CD4-positive, alpha-beta T cell treated with Interleukin-1 beta for 1 hour (primary cell): ENCODE data around the gene NDUFS6.

Experiments used
- DNase-seq, 2 donors: peaks; one replicate each; pipeline ENCODE4 v3.0.0-alpha.2; 2020 to 2022

Gene NDUFS6

DNA sequence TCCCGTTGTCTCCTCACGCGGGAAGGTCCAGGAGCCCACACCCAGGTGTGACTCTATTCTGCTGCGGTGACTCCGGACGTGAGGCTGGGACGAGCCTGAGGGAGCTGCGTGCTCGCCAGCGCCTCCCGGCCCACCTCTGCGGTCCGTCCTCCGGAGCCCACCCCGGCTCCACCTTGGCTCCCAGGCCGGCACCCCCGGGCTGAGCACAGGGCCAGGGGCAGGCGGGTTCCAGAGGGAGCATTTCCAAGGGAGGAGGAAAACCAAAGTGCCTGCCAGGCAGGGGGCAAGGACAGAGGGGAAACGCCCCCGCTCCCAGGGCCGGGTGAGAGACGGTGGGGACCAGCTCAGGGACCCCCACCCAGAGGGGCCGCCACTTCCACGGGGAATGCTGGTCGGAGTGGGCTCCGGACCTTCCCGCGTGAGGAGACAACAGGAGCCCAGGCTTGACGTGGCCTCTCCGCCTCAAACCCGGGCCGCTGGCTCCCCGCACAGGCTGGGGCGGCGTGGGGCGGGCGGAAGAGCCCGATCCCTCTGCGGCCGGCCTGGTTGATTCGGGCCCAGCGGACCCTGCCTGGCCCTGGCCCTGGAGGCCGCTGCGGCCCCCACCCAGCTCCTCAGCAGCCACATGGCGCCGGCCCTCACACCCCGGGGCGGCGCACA lies 55.5 kb downstream of the NDUFS6 start:
- no peak for DNase-seq

DNA sequence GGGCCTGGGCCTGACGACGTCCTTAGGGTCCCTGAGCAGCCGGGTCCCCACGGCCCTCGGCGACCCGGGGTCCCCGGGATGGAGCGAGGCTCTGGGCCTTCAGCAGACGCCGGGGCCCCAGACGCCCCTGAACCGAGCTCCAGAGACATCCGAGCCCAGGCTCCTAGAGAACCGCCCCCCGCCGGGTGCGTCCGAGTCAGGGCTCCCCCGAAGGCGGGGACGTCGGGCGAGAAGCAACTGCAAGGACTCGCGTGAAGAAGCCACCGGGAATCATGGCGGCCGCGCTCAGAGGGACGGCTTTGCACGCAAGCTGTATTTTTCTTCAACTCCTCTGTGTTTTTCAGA lies 56.0 kb downstream of the NDUFS6 start:
- no peak for DNase-seq

DNA sequence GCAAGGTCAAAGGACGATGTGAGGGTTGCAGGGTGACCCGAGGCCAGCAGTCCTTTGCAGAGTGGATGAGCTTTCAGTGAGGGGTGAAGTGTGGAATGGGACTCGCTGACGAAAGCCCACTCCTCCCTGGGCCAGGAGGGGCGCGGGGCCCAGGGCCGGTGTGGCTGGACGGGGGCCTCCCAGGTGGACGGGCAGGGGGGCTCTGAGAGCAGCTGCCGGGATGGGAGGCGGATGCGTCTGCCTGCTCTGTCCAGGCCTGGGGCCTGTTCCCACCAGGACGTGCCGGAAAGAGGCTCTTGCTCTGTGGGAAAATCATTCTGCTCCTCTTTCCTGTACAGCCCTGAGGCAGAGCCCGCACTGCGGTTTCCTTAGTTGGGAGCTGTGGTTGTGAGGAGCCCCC lies 57.2 kb downstream of the NDUFS6 start:
- DNase-seq, result no peak

DNA sequence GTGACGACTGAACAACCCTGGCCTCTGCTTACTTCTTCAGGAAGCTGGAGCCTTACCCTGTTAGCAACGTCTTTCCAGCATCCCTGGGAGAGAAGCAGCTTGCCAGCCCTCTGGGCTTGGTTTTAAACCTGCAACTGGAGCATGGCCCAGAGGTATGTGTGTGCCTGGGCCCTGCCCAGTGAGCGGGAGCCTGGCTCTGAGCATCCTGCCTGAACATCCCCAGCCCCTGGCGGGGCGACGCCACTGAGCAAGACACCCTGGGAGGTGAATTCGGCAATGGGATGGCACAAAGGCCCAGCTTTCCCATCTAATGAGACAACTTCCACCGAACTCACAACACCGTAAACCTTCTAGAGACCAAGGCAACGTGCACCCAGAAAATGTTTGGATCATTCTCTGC lies 57.9 kb downstream of the NDUFS6 start:
- no peak for DNase-seq

DNA sequence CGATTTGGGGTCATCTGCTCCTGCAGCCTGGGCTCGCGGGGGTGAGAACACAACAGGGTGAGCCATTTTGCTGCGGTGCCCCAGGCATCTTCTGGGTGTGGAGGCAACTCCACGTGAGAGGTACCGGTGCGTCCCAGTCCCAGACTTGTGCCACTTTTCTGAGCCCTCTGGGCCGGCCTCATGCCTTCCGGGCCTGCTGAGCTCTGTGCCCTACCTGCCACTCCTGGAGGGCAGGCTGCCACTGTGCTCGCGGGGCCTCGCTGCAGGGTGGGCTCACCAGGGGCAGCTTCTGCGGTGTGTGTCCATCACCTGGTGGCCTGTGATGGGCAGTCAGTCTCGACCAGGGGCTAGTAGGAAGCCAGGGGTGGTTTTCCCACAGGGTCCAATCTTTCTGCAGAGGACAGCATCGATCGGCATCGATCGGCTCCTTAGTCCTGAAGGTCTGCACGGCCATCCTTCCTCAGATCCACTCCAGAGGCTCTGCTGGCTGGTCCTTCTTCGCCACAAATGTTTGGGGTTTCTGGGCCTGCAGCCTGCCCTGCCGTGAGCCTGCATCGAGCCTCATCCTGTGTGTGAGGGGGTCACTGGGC lies 58.9 kb downstream of the NDUFS6 start:
- DNase-seq, result no peak

DNA sequence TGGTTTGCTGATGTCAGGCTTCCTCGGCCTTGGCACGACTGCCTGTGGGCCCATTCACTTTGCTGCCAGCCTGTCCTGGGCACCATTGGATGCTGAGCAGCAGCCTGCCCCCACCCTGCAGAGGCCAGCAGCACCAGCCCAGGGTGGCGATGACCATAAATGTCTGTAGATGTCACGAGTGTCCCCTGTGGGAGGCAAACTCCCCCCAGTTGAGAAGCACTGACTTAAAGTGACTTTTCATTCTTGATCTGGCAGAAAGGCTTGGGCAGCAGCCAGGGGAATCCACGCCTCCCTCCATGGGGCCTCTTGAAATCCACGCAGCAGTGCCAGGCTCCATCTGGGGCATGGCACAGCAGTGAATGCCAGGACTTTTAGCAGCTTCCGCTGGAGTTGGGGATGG lies 59.7 kb downstream of the NDUFS6 start:
- no peak for DNase-seq

DNA sequence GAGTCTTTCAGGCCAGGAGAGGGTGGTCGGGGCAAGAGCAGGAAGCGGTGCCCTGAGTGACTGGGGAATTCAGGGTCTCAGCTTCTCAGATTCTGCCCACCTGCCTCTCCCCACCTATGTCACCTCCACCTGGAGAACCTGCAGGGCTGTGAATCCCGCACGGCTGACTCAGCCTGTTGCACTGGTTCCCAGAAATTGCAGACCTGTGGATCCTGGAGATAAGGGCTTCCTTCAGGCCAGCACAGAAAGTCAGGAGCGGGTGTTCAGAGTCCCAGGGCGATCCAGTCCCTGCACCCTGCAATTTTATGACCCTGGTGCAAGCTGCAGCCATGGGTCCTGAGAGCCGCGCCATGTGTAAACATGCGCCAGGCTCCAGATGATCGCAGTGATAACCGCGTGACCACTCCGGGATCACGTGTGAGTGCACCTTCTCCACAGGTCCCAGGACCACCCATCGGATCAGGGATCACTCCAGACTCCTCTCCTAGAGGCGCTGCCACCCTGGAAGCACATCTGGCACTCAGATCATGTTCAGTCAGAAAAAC lies 63.8 kb downstream of the NDUFS6 start:
- DNase-seq, result no peak

DNA sequence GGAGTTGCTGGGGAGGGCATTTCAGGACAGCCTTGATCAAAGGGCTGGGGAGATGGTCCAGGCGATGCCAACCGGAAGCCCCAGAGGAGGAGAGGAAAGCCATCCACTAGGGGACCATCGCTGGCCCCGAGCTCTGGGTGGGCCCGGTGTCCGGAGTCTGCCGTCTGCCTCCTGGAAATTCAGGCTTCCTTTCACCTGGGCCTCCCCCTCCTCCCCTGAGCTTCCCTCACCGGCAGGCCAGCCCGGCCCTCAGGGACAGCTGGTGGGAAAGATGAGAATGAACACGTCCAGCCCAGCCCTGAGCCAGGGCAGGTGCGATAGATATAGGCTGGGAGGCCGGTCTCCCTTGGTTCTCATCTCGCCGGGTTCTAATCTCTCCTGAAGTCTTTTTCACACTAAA lies 64.3 kb downstream of the NDUFS6 start:
- no peak for DNase-seq
